GM23338 (cell line): Measurements from ENCODE around the gene TIMM13.
"Not testable (repeated sequence)": the region's sequence is repeated elsewhere in the genome, so short reads cannot be mapped to it uniquely, and the experiment has no call there.

Experiments used
- TF ChIP-seq, protein P1 (sequence below), 2 experiments: fragments of 200-600 bp in 1 of 2; sonication (generic) in 1 of 2; conservative IDR thresholded peaks; 2 replicates each; pipeline versions ENCODE4 v1.5.1 to v1.6.1; 2016 to 2017; ENCODE audit warnings: antibody characterized with exemption in 2 of 2, low read depth in 2 of 2, mild to moderate bottlenecking in 2 of 2, moderate library complexity in 1 of 2
- TF ChIP-seq, protein P2 (sequence below): fragments of 250-450 bp; sonication (Bioruptor Pico); IDR thresholded peaks from 2 replicates; pipeline ENCODE4 v1.5.0; 2020; ENCODE audit warnings: mild to moderate bottlenecking, moderate library complexity

DNA sequence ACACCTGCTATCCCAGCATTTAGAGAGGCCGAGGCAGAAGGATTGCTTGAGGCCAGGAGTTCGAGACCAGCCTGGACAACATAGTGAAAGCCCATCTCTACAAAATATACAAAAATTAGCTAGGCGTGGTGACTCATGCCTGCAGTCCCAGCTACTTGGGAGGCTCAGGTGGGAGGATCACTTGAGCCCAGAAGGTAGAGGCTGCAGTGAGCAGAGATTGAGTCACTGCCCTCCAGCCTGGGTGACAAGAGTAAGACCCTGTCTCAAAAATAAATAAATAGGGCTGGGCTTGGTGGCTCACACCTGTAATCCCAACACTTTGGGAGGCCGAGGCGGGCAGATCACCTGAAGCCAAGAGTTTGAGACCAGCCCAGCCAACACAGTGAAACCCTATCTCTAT is 36.3 kb upstream of the TIMM13 start:
- TF ChIP-seq, protein P1, sequence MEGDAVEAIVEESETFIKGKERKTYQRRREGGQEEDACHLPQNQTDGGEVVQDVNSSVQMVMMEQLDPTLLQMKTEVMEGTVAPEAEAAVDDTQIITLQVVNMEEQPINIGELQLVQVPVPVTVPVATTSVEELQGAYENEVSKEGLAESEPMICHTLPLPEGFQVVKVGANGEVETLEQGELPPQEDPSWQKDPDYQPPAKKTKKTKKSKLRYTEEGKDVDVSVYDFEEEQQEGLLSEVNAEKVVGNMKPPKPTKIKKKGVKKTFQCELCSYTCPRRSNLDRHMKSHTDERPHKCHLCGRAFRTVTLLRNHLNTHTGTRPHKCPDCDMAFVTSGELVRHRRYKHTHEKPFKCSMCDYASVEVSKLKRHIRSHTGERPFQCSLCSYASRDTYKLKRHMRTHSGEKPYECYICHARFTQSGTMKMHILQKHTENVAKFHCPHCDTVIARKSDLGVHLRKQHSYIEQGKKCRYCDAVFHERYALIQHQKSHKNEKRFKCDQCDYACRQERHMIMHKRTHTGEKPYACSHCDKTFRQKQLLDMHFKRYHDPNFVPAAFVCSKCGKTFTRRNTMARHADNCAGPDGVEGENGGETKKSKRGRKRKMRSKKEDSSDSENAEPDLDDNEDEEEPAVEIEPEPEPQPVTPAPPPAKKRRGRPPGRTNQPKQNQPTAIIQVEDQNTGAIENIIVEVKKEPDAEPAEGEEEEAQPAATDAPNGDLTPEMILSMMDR (conservative IDR thresholded peaks at IDR 0.05; ENCODE audit: low read depth in 2 of 2): not testable (repeated sequence)
- TF ChIP-seq, protein P2, sequence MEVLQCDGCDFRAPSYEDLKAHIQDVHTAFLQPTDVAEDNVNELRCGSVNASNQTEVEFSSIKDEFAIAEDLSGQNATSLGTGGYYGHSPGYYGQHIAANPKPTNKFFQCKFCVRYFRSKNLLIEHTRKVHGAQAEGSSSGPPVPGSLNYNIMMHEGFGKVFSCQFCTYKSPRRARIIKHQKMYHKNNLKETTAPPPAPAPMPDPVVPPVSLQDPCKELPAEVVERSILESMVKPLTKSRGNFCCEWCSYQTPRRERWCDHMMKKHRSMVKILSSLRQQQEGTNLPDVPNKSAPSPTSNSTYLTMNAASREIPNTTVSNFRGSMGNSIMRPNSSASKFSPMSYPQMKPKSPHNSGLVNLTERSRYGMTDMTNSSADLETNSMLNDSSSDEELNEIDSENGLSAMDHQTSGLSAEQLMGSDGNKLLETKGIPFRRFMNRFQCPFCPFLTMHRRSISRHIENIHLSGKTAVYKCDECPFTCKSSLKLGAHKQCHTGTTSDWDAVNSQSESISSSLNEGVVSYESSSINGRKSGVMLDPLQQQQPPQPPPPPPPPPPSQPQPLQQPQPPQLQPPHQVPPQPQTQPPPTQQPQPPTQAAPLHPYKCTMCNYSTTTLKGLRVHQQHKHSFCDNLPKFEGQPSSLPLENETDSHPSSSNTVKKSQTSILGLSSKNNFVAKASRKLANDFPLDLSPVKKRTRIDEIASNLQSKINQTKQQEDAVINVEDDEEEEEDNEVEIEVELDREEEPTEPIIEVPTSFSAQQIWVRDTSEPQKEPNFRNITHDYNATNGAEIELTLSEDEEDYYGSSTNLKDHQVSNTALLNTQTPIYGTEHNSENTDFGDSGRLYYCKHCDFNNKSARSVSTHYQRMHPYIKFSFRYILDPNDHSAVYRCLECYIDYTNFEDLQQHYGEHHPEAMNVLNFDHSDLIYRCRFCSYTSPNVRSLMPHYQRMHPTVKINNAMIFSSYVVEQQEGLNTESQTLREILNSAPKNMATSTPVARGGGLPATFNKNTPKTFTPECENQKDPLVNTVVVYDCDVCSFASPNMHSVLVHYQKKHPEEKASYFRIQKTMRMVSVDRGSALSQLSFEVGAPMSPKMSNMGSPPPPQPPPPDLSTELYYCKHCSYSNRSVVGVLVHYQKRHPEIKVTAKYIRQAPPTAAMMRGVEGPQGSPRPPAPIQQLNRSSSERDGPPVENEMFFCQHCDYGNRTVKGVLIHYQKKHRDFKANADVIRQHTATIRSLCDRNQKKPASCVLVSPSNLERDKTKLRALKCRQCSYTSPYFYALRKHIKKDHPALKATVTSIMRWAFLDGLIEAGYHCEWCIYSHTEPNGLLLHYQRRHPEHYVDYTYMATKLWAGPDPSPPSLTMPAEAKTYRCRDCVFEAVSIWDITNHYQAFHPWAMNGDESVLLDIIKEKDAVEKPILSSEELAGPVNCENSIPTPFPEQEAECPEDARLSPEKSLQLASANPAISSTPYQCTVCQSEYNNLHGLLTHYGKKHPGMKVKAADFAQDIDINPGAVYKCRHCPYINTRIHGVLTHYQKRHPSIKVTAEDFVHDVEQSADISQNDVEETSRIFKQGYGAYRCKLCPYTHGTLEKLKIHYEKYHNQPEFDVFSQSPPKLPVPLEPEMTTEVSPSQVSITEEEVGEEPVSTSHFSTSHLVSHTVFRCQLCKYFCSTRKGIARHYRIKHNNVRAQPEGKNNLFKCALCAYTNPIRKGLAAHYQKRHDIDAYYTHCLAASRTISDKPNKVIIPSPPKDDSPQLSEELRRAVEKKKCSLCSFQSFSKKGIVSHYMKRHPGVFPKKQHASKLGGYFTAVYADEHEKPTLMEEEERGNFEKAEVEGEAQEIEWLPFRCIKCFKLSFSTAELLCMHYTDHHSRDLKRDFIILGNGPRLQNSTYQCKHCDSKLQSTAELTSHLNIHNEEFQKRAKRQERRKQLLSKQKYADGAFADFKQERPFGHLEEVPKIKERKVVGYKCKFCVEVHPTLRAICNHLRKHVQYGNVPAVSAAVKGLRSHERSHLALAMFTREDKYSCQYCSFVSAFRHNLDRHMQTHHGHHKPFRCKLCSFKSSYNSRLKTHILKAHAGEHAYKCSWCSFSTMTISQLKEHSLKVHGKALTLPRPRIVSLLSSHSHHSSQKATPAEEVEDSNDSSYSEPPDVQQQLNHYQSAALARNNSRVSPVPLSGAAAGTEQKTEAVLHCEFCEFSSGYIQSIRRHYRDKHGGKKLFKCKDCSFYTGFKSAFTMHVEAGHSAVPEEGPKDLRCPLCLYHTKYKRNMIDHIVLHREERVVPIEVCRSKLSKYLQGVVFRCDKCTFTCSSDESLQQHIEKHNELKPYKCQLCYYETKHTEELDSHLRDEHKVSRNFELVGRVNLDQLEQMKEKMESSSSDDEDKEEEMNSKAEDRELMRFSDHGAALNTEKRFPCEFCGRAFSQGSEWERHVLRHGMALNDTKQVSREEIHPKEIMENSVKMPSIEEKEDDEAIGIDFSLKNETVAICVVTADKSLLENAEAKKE (CRISPR knock-in tag): not testable (repeated sequence)
